AG04449 (cell line): ENCODE results near the gene VAV1.

Experiments used
- CTCF ChIA-PET: fragments of 350-600 bp; formaldehyde crosslinking; extraction: SDS; loops from one replicate; lab custom pipeline; 2021; ENCODE audit warnings: antibody characterized with exemption; lab: Yijun Ruan, JAX
- POLR2A ChIA-PET: fragments of 400-600, 350-600 bp; formaldehyde crosslinking; extraction: SDS; loops from one replicate; lab custom pipeline; 2020; ENCODE audit warnings: antibody characterized with exemption, inconsistent platforms; lab: Yijun Ruan, JAX
- DNase-seq: peaks from one replicate; pipeline ENCODE4 v3.0.0-alpha.2; 2010; ENCODE audit warnings: low read depth, low spot score
- H3K4me3 ChIP-seq: 2 replicates; pipeline ENCODE4 v1.5.1; 2011; ENCODE audit warnings: low read depth, mild to moderate bottlenecking, control low read depth, low read length
- CTCF ChIP-seq: IDR thresholded peaks from one replicate; pipeline ENCODE4 v1.5.1; 2011; ENCODE audit warnings: mild to moderate bottlenecking, moderate library complexity, low read length, control low read depth, inconsistent platforms; ENCODE audit not compliant: insufficient read depth; ENCODE audit errors: missing control alignments

Gene VAV1

DNA sequence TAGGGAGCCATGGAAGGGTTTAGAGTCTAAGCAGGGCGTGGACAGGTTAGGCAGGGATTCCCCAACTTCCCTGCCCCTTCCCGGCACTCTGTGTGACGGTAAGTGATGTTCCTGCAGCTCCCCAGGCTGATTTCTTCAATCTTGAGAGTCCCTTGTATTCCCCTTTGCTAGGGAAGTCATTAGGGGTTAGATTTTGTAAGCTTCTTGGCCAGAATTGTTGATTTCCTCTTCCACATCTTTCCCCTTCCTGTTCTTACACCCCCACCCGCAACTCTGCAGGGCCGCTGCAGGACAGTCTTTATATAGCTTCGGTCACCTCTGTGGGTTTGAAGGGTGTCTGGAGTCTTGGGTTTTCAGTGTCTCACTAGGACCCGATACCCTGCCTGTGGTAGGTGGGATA, 104.2 kb downstream of the VAV1 start:
- ChIA-PET CTCF (no interaction called here), POLR2A (no interaction called here)
- no peak overlapping the region for H3K4me3 ChIP-seq
- TF ChIP-seq CTCF, result no peak
- no peak for DNase-seq

GRCh38 chr19:6877766-6878165, 105.3 kb downstream of the VAV1 start:
- ChIA-PET CTCF (no interaction called here), POLR2A (no interaction called here)
- no peak for TF ChIP-seq CTCF
- no peak for DNase-seq
- H3K4me3 ChIP-seq, result no peak overlapping the region

DNA sequence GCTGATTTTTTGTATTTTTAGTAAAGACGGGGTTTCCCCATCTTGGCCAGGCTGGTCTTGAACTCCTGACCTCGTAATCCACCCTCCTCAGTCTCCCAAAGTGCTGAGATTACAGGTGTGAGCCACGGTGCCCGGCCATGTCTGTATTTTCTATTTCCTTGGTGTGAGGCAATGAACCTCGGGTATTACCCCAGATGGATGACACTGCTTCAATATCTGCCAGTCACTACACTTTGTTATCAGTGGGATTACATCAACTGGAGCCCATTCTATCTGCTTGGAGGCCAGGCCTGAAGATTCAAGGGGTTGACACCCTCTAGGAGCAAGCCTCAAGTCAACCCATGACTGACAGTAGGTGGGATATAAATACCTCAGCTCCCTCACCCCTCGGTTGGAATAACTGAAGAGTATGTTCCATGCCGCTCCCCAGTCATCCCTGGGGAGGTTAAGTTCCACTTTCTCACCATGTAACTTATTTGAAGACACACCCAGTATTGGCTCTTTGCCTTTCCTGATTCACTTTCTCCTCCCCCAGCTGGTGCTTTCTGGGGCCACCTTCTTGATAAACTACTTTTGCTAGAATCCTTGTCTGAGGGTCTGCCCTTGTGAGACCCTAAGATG, 113.9 kb downstream of the VAV1 start:
- no peak for TF ChIP-seq CTCF
- no peak overlapping the region for H3K4me3 ChIP-seq
- ChIA-PET CTCF (no interaction called here), POLR2A (no interaction called here)
- no peak for DNase-seq

- TF ChIP-seq CTCF, result no peak
- POLR2A ChIA-PET, result no interaction called here
- CTCF ChIA-PET, result no interaction called here
- no peak for DNase-seq
- no peak within 1 kb of the TSS for H3K4me3 ChIP-seq
These were observed 114.8 kb downstream of the VAV1 start, which contains the start of gene ADGRE1 for GRCh38 chr19:6887316-6887715. TSS of gene ADGRE1 (plus strand) at chr19:6887579. CDS start at chr19:6887609, 30 bp downstream.

- no peak for DNase-seq
- no peak overlapping the region for H3K4me3 ChIP-seq
- TF ChIP-seq CTCF, result no peak
- ChIA-PET POLR2A (no interaction called here), CTCF (no interaction called here)
These were observed 116.5 kb downstream of the VAV1 start for GRCh38 chr19:6888967-6889366.

DNA sequence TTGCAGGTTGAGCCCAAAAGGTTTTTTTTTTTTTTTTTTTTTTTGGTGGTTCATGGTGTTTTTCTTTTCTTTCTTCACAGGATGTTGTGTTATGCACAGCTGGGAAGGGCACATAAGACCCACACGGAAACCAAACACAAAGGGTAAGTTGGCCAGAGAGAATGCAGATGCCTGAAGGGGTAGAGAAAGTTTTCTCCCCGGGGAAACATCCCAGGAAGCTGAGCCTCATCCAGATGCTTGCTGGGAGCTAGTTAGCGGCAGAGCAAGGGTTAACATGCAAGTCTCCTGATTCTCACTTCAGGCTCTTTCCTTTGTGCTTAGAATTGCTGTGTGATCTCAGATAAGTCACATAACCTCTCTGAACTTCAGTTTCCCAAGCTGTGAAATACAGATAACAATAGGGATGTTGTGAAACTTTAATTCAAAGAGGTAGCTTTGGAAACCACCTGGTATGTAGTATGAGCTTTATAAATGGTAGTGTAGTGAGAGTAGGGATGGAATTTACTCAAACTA, 117.9 kb downstream of the VAV1 start:
- DNase-seq, result no peak
- ChIA-PET POLR2A (no interaction called here), CTCF (no interaction called here)
- H3K4me3 ChIP-seq, result no peak overlapping the region
- TF ChIP-seq CTCF, result no peak
